Ishikawa (cell line): ENCODE results near the gene APOBEC3A.

Experiments
- CEBPB ChIP-seq: IDR thresholded peaks from 2 replicates; pipeline ENCODE4 v1.6.1; 2012
- CREB1 ChIP-seq: IDR thresholded peaks from 2 replicates; pipeline ENCODE4 v1.6.1; 2012; ENCODE audit warnings: low read depth
- EGR1 ChIP-seq: IDR thresholded peaks from 2 replicates; pipeline ENCODE4 v1.6.1; 2012
- EP300 ChIP-seq: IDR thresholded peaks from 2 replicates; pipeline ENCODE4 v1.6.1; 2012; ENCODE audit warnings: borderline replicate concordance
- FOXM1 ChIP-seq: IDR thresholded peaks from 2 replicates; pipeline ENCODE4 v1.6.1; 2012; ENCODE audit warnings: low read depth, borderline replicate concordance
- NFIC ChIP-seq: IDR thresholded peaks from 2 replicates; pipeline ENCODE4 v1.6.1; 2012
- RAD21 ChIP-seq: IDR thresholded peaks from 2 replicates; pipeline ENCODE4 v1.6.1; 2012; ENCODE audit warnings: low read depth
- TAF1 ChIP-seq: IDR thresholded peaks from 2 replicates; pipeline ENCODE4 v1.6.1; 2012; ENCODE audit warnings: low read depth, mild to moderate bottlenecking
- TCF12 ChIP-seq: IDR thresholded peaks from 2 replicates; pipeline ENCODE4 v1.6.1; 2012; ENCODE audit warnings: low read depth
- TEAD4 ChIP-seq: IDR thresholded peaks from 2 replicates; pipeline ENCODE4 v1.6.1; 2012
- YY1 ChIP-seq: IDR thresholded peaks from 2 replicates; pipeline ENCODE4 v1.6.1; 2012; ENCODE audit warnings: low read depth
- TF ChIP-seq, protein P1 (sequence below): IDR thresholded peaks from 2 replicates; pipeline ENCODE4 v1.6.1; 2012
- TF ChIP-seq, protein P2 (sequence below): IDR thresholded peaks from 2 replicates; pipeline ENCODE4 v1.6.1; 2012; ENCODE audit warnings: low read depth, mild to moderate bottlenecking
- TF ChIP-seq, protein P3 (sequence below): IDR thresholded peaks from 2 replicates; pipeline ENCODE4 v1.6.1; 2012

DNA sequence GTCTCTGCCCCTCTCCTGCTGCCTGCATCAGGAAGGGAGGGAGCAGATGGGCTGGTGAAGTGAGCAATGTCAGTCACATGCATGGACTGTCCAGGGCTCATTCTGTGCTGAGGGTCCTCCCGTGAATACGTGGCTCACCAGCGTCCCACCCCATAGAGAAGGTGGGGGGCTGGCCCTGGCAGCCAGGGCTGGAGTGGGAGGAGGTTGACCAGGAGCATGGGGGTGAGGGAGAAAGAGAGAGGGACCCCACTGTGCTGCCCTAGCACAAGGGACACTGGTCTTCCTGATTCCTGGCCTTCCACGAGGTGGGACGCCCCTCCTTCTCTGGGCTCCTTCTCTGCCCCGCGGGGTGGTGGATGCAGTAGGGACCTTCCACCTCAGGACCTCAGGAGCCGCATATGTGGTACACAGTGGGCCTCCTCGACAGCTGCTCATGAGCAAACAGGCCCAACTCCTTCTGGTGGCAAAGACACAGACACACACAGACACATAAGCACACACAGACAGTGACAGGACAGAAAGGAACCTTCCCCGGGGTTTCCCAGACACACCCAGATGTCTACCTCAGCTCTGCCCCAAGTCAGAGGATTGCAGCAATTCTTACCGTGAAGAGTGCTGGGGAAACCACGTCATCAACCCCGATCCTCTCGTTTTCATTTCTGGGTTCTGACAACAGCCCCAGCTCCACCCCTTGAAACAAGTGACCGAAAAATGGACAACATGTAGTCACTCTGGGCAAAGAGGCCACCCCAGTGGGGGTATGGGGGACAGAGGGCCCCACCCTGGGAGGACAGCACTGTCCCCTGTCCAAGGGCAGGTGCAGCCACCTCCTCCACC is 3.6 kb upstream of the APOBEC3A start:
- no peak for TF ChIP-seq EP300
- TF ChIP-seq FOXM1: no peak
- TF ChIP-seq YY1: no peak
- TF ChIP-seq, protein P1, sequence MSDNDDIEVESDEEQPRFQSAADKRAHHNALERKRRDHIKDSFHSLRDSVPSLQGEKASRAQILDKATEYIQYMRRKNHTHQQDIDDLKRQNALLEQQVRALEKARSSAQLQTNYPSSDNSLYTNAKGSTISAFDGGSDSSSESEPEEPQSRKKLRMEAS: no peak
- no peak for TF ChIP-seq TAF1
- no peak for TF ChIP-seq RAD21
- TF ChIP-seq, protein P2, sequence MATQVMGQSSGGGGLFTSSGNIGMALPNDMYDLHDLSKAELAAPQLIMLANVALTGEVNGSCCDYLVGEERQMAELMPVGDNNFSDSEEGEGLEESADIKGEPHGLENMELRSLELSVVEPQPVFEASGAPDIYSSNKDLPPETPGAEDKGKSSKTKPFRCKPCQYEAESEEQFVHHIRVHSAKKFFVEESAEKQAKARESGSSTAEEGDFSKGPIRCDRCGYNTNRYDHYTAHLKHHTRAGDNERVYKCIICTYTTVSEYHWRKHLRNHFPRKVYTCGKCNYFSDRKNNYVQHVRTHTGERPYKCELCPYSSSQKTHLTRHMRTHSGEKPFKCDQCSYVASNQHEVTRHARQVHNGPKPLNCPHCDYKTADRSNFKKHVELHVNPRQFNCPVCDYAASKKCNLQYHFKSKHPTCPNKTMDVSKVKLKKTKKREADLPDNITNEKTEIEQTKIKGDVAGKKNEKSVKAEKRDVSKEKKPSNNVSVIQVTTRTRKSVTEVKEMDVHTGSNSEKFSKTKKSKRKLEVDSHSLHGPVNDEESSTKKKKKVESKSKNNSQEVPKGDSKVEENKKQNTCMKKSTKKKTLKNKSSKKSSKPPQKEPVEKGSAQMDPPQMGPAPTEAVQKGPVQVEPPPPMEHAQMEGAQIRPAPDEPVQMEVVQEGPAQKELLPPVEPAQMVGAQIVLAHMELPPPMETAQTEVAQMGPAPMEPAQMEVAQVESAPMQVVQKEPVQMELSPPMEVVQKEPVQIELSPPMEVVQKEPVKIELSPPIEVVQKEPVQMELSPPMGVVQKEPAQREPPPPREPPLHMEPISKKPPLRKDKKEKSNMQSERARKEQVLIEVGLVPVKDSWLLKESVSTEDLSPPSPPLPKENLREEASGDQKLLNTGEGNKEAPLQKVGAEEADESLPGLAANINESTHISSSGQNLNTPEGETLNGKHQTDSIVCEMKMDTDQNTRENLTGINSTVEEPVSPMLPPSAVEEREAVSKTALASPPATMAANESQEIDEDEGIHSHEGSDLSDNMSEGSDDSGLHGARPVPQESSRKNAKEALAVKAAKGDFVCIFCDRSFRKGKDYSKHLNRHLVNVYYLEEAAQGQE: no peak
- no peak for TF ChIP-seq CEBPB
- TF ChIP-seq CREB1: no peak
- no peak for TF ChIP-seq TCF12
- TF ChIP-seq NFIC: no peak
- TF ChIP-seq TEAD4: no peak
- TF ChIP-seq EGR1: no peak
- TF ChIP-seq, protein P3, sequence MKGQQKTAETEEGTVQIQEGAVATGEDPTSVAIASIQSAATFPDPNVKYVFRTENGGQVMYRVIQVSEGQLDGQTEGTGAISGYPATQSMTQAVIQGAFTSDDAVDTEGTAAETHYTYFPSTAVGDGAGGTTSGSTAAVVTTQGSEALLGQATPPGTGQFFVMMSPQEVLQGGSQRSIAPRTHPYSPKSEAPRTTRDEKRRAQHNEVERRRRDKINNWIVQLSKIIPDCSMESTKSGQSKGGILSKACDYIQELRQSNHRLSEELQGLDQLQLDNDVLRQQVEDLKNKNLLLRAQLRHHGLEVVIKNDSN: no peak
